ENCODE measurements around the gene COP1. TPM values are rescaled to one million over a fixed set of nuclear protein-coding genes. Genes with fewer than 3 reads are reported as not detected.

Gene COP1
- total RNA-seq, 1 experiment from 2014 or later, result 33.1 TPM

DNA sequence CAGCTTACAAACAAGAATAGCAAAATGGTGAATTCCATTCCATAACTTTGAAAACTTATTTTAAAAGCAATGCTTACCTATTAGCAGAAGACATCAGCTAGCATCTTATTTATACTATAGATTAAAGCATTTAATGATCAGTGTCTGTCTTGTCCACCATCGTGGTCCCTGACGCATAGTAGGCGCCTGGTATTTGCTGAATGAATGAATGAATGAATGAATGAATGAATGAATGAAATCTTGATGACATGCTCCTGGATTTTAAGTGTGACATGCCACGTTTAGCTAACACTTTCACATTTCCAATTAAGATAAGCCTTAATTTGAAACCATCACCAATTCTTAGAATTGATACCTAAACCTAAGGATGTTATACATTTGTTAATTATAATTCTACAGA, 39.9 kb downstream of the COP1 start:
- H3K4me1 ChIP-seq (ENCODE audit: control insufficient read depth in 1 of 2, insufficient read depth in 2 of 2, low read length in 2 of 2), result no peaks in the 10 kb centered on the region
- H3K27me3 ChIP-seq (ENCODE audit: insufficient read depth, low read length), result no peaks in the 10 kb centered on the region
- POLR2A ChIA-PET, result no interaction called here
- H3K27ac ChIP-seq (ENCODE audit: low read depth, low read length), result no peak overlapping the region
- TF ChIP-seq JUND (IDR thresholded peaks at IDR 0.05), result no peak
- TF ChIP-seq ELF1 (IDR thresholded peaks at IDR 0.05; ENCODE audit: borderline replicate concordance, low read depth), result no peak
- TF ChIP-seq MAX (IDR thresholded peaks at IDR 0.05), result no peak
- no peaks in the 10 kb centered on the region for H3K9me2 ChIP-seq (ENCODE audit: insufficient read depth)
- H3K9me3 ChIP-seq (ENCODE audit: control insufficient read depth in 1 of 2, insufficient read depth in 1 of 2, low read depth in 1 of 2, low read length in 2 of 2), result no peaks in the 10 kb centered on the region
- no peak overlapping the region for H3K4me2 ChIP-seq (ENCODE audit: low read length)
- no peaks in the 10 kb centered on the region for H3K36me3 ChIP-seq (ENCODE audit: control insufficient read depth in 1 of 2, insufficient read depth in 2 of 2, low read length in 2 of 2)
- H3K79me2 ChIP-seq (ENCODE audit: insufficient read depth, low read length), result peaks cover 43% of the 10 kb centered on the region
- H2AFZ ChIP-seq (ENCODE audit: low read depth, low read length, poor library complexity, severe bottlenecking), result no peak overlapping the region
- intact Hi-C loops (cut with micrococcal nuclease), result no loop called here
- H4K20me1 ChIP-seq (ENCODE audit: insufficient read depth), result no peaks in the 10 kb centered on the region
- no TSS peak for BruUV-seq (replicated peaks)
- RAD21 ChIA-PET (ENCODE audit: low non-redundant PET in 1 of 2, low total read pairs in 2 of 2, uncharacterized antibody in 2 of 2, unreplicated experiment in 2 of 2), result no interaction called here
- H3K4me3 ChIP-seq (replicated peaks in 1 of 2; ENCODE audit: low read depth in 1 of 2, low read length in 2 of 2), result no peak overlapping the region
- no peak for ATAC-seq
- CTCF ChIA-PET, result no interaction called here
- H3K9ac ChIP-seq (ENCODE audit: low read length), result no peak overlapping the region
- DNase-seq (ENCODE audit: low read depth, low spot score), result no peak

DNA sequence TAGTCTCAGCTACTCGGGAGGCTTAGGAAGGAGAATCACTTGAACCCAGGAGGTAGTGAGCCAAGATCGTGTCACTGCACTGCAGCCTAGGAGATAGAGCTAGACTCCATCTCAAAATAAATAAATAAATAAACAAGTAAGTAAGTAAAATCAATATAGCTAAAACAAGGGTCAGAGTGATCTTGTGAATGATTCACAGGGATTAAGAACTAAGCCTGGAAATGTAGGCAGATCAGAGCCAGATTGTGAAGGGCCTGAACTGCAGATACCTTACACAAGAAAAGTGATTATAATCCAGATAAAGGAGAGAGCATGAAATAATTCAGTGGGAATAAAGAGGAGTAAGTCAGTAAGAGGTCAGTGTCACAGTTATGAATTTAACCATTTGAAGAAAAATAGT, 41.5 kb downstream of the COP1 start:
- H2AFZ ChIP-seq (ENCODE audit: low read depth, low read length, poor library complexity, severe bottlenecking), result no peak overlapping the region
- intact Hi-C loops (cut with micrococcal nuclease), result no loop called here
- no peak for TF ChIP-seq RAD21 (IDR thresholded peaks at IDR 0.05; ENCODE audit: low read depth)
- H3K27me3 ChIP-seq (ENCODE audit: insufficient read depth, low read length), result no peaks in the 10 kb centered on the region
- H3K4me2 ChIP-seq (ENCODE audit: low read length), result no peak overlapping the region
- H3K9ac ChIP-seq (ENCODE audit: low read length), result no peak overlapping the region
- ChIA-PET POLR2A (no interaction called here), RAD21 (ENCODE audit: low non-redundant PET in 1 of 2, low total read pairs in 2 of 2, uncharacterized antibody in 2 of 2, unreplicated experiment in 2 of 2) (no interaction called here), CTCF (no interaction called here)
- no peak overlapping the region for H3K4me3 ChIP-seq (replicated peaks in 1 of 2; ENCODE audit: low read depth in 1 of 2, low read length in 2 of 2)
- H3K79me2 ChIP-seq (ENCODE audit: insufficient read depth, low read length), result peaks cover 41% of the 10 kb centered on the region
- no peaks in the 10 kb centered on the region for H3K9me3 ChIP-seq (ENCODE audit: control insufficient read depth in 1 of 2, insufficient read depth in 1 of 2, low read depth in 1 of 2, low read length in 2 of 2)
- ATAC-seq (no peak), DNase-seq (ENCODE audit: low read depth, low spot score) (no peak)
- H3K9me2 ChIP-seq (ENCODE audit: insufficient read depth), result no peaks in the 10 kb centered on the region
- no TSS peak for BruUV-seq (replicated peaks)
- H3K36me3 ChIP-seq (ENCODE audit: control insufficient read depth in 1 of 2, insufficient read depth in 2 of 2, low read length in 2 of 2), result no peaks in the 10 kb centered on the region
- H3K27ac ChIP-seq (ENCODE audit: low read depth, low read length), result no peak overlapping the region
- H4K20me1 ChIP-seq (ENCODE audit: insufficient read depth), result no peaks in the 10 kb centered on the region
- no peaks in the 10 kb centered on the region for H3K4me1 ChIP-seq (ENCODE audit: control insufficient read depth in 1 of 2, insufficient read depth in 2 of 2, low read length in 2 of 2)

Measured in HCT116 (cell line).